RWPE2 (cell line): ENCODE data around the gene RGMB.
A peak's percentile ranks its signal among the peaks of the same experiment; 100 is the strongest.

Source experiments
- ATAC-seq: fragments of 200-7000 bp; cut with Tn5 transposase; 3 replicates; pipeline ENCODE4 v1.9.1; 2021; ENCODE audit warnings: low read depth
- DNase-seq: peaks from one replicate; pipeline ENCODE4 v3.0.0-alpha.2; 2020; ENCODE audit warnings: low spot score
- H3K27ac ChIP-seq: fragments of 450-650 bp; 2 replicates; pipeline ENCODE4 v1.5.1; 2017; ENCODE audit warnings: mild to moderate bottlenecking; ENCODE audit not compliant: poor library complexity, severe bottlenecking
- H3K27me3 ChIP-seq: fragments of 250-450 bp; sonication (Bioruptor Pico); 2 replicates; pipeline ENCODE4 v1.5.1; 2021; ENCODE audit warnings: mild to moderate bottlenecking, moderate library complexity; ENCODE audit not compliant: insufficient read depth, poor library complexity, severe bottlenecking
- H3K36me3 ChIP-seq: fragments of 250-450 bp; sonication (Bioruptor Pico); 2 replicates; pipeline ENCODE4 v1.5.1; 2020; ENCODE audit warnings: low read depth, mild to moderate bottlenecking, moderate library complexity
- H3K4me1 ChIP-seq: fragments of 250-450 bp; sonication (Bioruptor Pico); 2 replicates; pipeline ENCODE4 v1.5.1; 2021; ENCODE audit warnings: mild to moderate bottlenecking, moderate library complexity; ENCODE audit not compliant: insufficient read depth, poor library complexity, severe bottlenecking
- H3K4me3 ChIP-seq: fragments of 250-450 bp; sonication (Bioruptor Pico); 2 replicates; pipeline ENCODE4 v1.5.1; 2021; ENCODE audit warnings: mild to moderate bottlenecking, moderate library complexity; ENCODE audit not compliant: severe bottlenecking
- H3K9me3 ChIP-seq: fragments of 250-450 bp; sonication (Bioruptor Pico); 2 replicates; pipeline ENCODE4 v1.5.1; 2021; ENCODE audit warnings: mild to moderate bottlenecking, moderate library complexity; ENCODE audit not compliant: severe bottlenecking
- CTCF ChIP-seq: fragments of 450-650 bp; IDR thresholded peaks from one replicate; pipeline ENCODE4 v1.5.1; 2017; ENCODE audit warnings: mild to moderate bottlenecking, moderate library complexity; ENCODE audit not compliant: poor library complexity, severe bottlenecking

The RGMB gene

GRCh38 chr5:98794414-98795080 is 21.1 kb downstream of the RGMB start:
- no peak for DNase-seq
- TF ChIP-seq CTCF = no peak
- Histone ChIP-seq H3K36me3 (peaks cover 30% of the 10 kb centered on the region), H3K27me3 (no peaks in the 10 kb centered on the region), H3K4me1 (peaks cover 3% of the 10 kb centered on the region), H3K9me3 (no peaks in the 10 kb centered on the region), H3K27ac (no peak overlapping the region), H3K4me3 (no peak overlapping the region)
- ATAC-seq = no peak

GRCh38 chr5:98795243-98795642 is 21.8 kb downstream of the RGMB start:
- H3K27ac ChIP-seq = no peak overlapping the region
- no peaks in the 10 kb centered on the region for H3K9me3 ChIP-seq
- DNase-seq = no peak
- TF ChIP-seq CTCF = no peak
- H3K36me3 ChIP-seq = peaks cover 23% of the 10 kb centered on the region
- H3K27me3 ChIP-seq = no peaks in the 10 kb centered on the region
- peaks cover 3% of the 10 kb centered on the region for H3K4me1 ChIP-seq
- ATAC-seq = peak; percentile 2; the same call in 1 of the 3 replicates
- no peak overlapping the region for H3K4me3 ChIP-seq

GRCh38 chr5:98796197-98796972 is 22.9 kb downstream of the RGMB start:
- no peak overlapping the region for H3K4me3 ChIP-seq
- H3K9me3 ChIP-seq = no peaks in the 10 kb centered on the region
- H3K36me3 ChIP-seq = peaks cover 16% of the 10 kb centered on the region
- TF ChIP-seq CTCF = peak; percentile 94
- peaks cover 3% of the 10 kb centered on the region for H3K4me1 ChIP-seq
- DNase-seq (no peak), ATAC-seq (peak; percentile 72)
- H3K27me3 ChIP-seq = no peaks in the 10 kb centered on the region
- H3K27ac ChIP-seq = peak overlapping the region; percentile 11

GRCh38 chr5:98798371-98798770 is 24.9 kb downstream of the RGMB start:
- DNase-seq (no peak), ATAC-seq (no peak)
- no peak overlapping the region for H3K27ac ChIP-seq
- peaks cover 3% of the 10 kb centered on the region for H3K4me1 ChIP-seq
- no peaks in the 10 kb centered on the region for H3K27me3 ChIP-seq
- H3K4me3 ChIP-seq = no peak overlapping the region
- H3K9me3 ChIP-seq = no peaks in the 10 kb centered on the region
- H3K36me3 ChIP-seq = peaks cover 9% of the 10 kb centered on the region
- TF ChIP-seq CTCF = no peak

DNA sequence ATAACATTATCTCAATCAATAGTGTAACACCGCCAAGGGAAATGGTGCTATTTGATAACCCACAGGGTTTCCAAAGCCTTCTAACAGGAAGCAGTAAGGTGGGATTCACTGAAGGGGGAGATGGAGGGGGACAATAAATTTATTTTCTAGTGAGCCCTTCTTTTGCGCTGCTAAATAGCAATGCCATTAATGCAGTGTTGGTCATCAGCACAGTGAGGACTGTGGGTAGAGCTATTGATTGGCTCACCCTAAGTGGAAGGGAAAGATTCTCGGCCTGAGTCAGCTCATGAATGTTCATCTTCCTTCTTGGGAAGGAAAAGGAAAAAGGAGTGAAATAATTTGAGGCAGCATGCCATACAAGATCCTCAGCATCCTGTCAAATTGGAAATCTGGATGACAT is 25.4 kb downstream of the RGMB start:
- DNase-seq (no peak), ATAC-seq (no peak)
- Histone ChIP-seq H3K27me3 (no peaks in the 10 kb centered on the region), H3K27ac (no peak overlapping the region), H3K4me3 (no peak overlapping the region), H3K36me3 (peaks cover 4% of the 10 kb centered on the region), H3K9me3 (no peaks in the 10 kb centered on the region), H3K4me1 (peaks cover 4% of the 10 kb centered on the region)
- no peak for TF ChIP-seq CTCF
